ENCODE results near the gene CEP68.

CEP68 gene

GRCh38 chr2:65134158-65134557 is 77.9 kb downstream of the CEP68 start:
- no peak for DNase-seq

- DNase-seq, result peak in 1 of 2 donors; percentile 16
These were observed 80.0 kb downstream of the CEP68 start for GRCh38 chr2:65136253-65136652.

All from inflammatory macrophage treated with lipopolysaccharide for 1 hour (primary cell).